ENCODE measurements around the gene KCP. TPM values are rescaled to one million over a fixed set of nuclear protein-coding genes. Genes with fewer than 3 reads are reported as not detected.

KCP gene
- total and polyA plus RNA-seq, 2 of the 13 experiments (the other 11 are each of a cell fraction or from before 2014, with no cell fraction given): 0.37 to 1.0 TPM

DNA sequence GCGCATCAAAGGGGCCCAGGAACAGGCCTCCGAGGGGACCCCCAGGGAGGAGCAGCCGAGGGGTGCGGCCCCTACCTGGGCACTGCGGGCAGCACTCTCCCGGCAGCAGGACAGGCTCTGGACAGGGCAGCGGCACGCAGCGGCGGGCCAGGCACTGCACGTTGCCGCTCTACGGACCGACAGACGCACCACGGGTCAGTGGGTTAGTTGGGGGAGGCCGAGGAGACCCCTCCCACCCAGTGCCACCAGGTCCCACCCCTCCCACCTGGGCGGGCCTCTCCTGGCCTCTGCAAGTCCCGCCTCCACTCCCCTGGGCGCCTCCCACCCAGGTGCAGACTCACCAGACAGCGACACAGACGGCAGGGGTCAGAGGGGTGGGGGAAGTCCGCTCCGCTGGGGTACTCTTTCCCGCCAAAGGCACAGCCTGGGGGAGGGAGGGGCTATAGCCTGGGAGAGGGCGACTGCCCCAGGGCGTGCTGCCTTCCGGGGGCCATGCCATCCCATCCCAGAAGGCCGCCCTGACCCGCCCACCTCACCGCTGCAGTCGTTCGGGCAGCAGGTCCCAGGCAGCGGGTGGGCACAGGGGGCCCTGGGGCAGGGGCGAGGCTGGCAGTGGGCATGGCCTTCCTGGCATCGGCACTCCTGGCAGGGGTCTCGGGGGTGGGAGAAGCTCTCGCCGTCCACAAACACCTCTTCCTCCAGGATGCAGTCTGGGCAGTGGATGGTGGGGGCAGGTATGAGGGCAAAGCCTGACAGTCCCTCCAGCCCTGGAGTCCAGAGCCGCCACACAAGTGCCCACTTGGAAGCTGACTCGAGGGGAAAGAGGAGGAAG, 19.2 kb downstream of the KCP start:
- no peaks in the 10 kb centered on the region for H3K79me2 ChIP-seq (ENCODE audit: insufficient read depth, low read length)
- H3K36me3 ChIP-seq (replicated peaks in 1 of 2; ENCODE audit: control insufficient read depth in 1 of 2, insufficient read depth in 2 of 2, low read length in 2 of 2): no peaks in the 10 kb centered on the region
- ATAC-seq (no peak), DNase-seq (ENCODE audit: low spot score) (no peak), FAIRE-seq (no peak)
- H3K4me1 ChIP-seq (ENCODE audit: insufficient read depth, low read length): peaks cover 25% of the 10 kb centered on the region
- ChIA-PET POLR2A (no interaction called here), CTCF (ENCODE audit: low intra/inter-chr PET ratio, low total read pairs) (no interaction called here)
- peaks cover 1 to 26% of the 10 kb centered on the region in 2 experiments; a peak in 4 of 5 replicates for H3K27me3 ChIP-seq (ENCODE audit: control insufficient read depth in 1 of 2, insufficient read depth in 2 of 2, low read length in 2 of 2)
- intact Hi-C loops (cut with micrococcal nuclease; ENCODE audit: unreplicated experiment): no loop called here
- no peaks in the 10 kb centered on the region for H4K20me1 ChIP-seq (ENCODE audit: insufficient read depth, low read length)
- WGBS (ENCODE audit: low lambda C conversion rate): 64% methylated on average over 10 of the region's 41 CpGs
- H2AFZ ChIP-seq (ENCODE audit: low read length): no peak overlapping the region
- BruUV-seq (replicated peaks): no TSS peak
- H3K9ac ChIP-seq (ENCODE audit: insufficient read depth, low read depth, low read length): no peak overlapping the region
- H3K4me3 ChIP-seq (replicated peaks in 1 of 3; ENCODE audit: insufficient read depth in 1 of 3, low read depth in 2 of 3, low read length in 3 of 3): no peak overlapping the region
- no peaks in the 10 kb centered on the region for H3K9me3 ChIP-seq (ENCODE audit: low read length)
- in situ Hi-C loops (cut with HindIII; ENCODE audit: extremely low pct_ligation_motif_present, low pct_unique_long_range_greater_than_20kb): loop anchor here (25.0 kb wide), 1 partner anchor 454 kb away; no protein-coding TSS in a partner anchor
- no peak overlapping the region for H3K27ac ChIP-seq (ENCODE audit: extremely low read length, insufficient read depth, low read length)
- H3K4me2 ChIP-seq (ENCODE audit: low read depth, low read length): no peak overlapping the region
- TF ChIP-seq CENPBD1 (CRISPR knock-in tag; IDR thresholded peaks at IDR 0.05; ENCODE audit: borderline replicate concordance, low read depth) (no peak), THAP11 (CRISPR knock-in tag; IDR thresholded peaks at IDR 0.05) (no peak), JUND (CRISPR knock-in tag; IDR thresholded peaks at IDR 0.05) (no peak), ZNF562 (CRISPR knock-in tag; IDR thresholded peaks at IDR 0.05; ENCODE audit: borderline replicate concordance) (no peak), BCLAF1 (IDR thresholded peaks at IDR 0.05) (no peak), MAFG (CRISPR knock-in tag; IDR thresholded peaks at IDR 0.05) (no peak)
